ENCODE data around the gene PTPRK. TPM values are rescaled to one million over a fixed set of nuclear protein-coding genes. Genes with fewer than 3 reads are reported as not detected.

PTPRK gene
- total RNA-seq, 4 donors from 2014 or later = 7.3 to 22.9 (median 13.0) TPM

DNA sequence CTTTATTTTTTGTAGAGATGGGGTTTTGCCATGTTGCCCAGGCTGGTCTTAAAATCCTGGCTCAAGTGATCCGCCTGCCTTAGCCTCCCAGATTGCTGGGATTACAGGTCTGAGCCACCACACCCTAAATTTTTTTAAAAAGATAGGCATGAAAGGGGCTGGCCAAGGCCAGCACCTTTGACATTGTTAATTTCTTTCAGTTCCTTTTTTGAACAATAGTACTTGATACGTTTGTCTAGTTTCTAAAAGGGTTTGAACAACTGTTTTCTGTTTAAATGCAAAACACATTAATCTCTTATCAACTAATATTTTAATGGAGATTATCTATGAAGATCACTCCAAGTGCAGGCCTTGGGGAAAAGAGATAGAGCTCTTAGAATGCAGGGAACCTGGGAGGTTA is 37.6 kb upstream of the PTPRK start:
- Histone ChIP-seq H3K27me3 (no peaks in the 10 kb centered on the region), H3K27ac (no peak overlapping the region), H3K4me3 (no peak overlapping the region), H3K36me3 (no peaks in the 10 kb centered on the region), H3K4me1 (no peaks in the 10 kb centered on the region), H3K9me3 (no peaks in the 10 kb centered on the region)
- intact Hi-C loops (cut with DNase I; ENCODE audit: low total_unique reads) = no loop called here
- no peak for DNase-seq
- in situ Hi-C loops (cut with MboI; ENCODE audit: low sequenced_read_pairs in 4 of 4) = no loop called here
- ATAC-seq = no peak
- TF ChIP-seq POLR2A (IDR thresholded peaks at IDR 0.05) = no peak
- no peak for TF ChIP-seq CTCF (IDR thresholded peaks at IDR 0.05 in 4 of 5, conservative IDR thresholded peaks at IDR 0.05 in 1 of 5)

GRCh38 chr6:128557081-128557480 is 36.7 kb upstream of the PTPRK start:
- Histone ChIP-seq H3K27me3 (no peaks in the 10 kb centered on the region), H3K4me1 (no peaks in the 10 kb centered on the region), H3K9me3 (no peaks in the 10 kb centered on the region), H3K36me3 (no peaks in the 10 kb centered on the region), H3K27ac (no peak overlapping the region), H3K4me3 (no peak overlapping the region)
- in situ Hi-C loops (cut with MboI; ENCODE audit: low sequenced_read_pairs in 4 of 4) = no loop called here
- ATAC-seq (no peak), DNase-seq (no peak)
- TF ChIP-seq POLR2A (IDR thresholded peaks at IDR 0.05) = no peak
- no peak for TF ChIP-seq CTCF (IDR thresholded peaks at IDR 0.05 in 4 of 5, conservative IDR thresholded peaks at IDR 0.05 in 1 of 5)
- intact Hi-C loops (cut with DNase I; ENCODE audit: low total_unique reads) = no loop called here

- intact Hi-C loops (cut with DNase I; ENCODE audit: low total_unique reads) (no loop called here), in situ Hi-C loops (cut with MboI; ENCODE audit: low sequenced_read_pairs in 4 of 4) (no loop called here)
- Histone ChIP-seq H3K36me3 (no peaks in the 10 kb centered on the region), H3K4me1 (no peaks in the 10 kb centered on the region), H3K9me3 (no peaks in the 10 kb centered on the region), H3K27me3 (no peaks in the 10 kb centered on the region), H3K4me3 (no peak overlapping the region), H3K27ac (no peak overlapping the region)
- DNase-seq (no peak), ATAC-seq (no peak)
- TF ChIP-seq POLR2A (IDR thresholded peaks at IDR 0.05) (no peak), CTCF (IDR thresholded peaks at IDR 0.05 in 4 of 5, conservative IDR thresholded peaks at IDR 0.05 in 1 of 5) (peak in 2 of 5 experiments; percentile 31 to 36)
Measured at GRCh38 chr6:128554302-128554701, 33.9 kb upstream of the PTPRK start.

DNA sequence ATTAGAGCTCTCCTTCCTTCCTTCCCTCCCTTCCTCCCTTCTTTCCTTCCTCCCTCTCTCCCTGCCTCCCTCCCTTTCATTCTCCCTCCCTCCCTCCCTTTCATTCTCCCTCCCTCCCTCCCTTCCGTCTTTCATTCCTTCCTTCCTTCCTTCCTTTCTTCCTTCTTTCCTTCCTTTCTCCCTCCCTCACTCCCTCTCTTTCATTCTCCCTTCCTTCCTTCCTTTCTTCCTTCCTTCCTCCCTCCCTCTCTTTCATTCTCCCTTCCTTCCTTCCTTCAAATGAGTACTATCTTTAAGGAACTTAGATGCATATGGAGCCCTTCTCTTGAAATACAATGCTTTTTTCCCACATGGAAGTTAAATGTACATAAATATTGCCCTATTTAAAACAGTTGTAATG is 20.9 kb upstream of the PTPRK start:
- TF ChIP-seq CTCF (IDR thresholded peaks at IDR 0.05 in 4 of 5, conservative IDR thresholded peaks at IDR 0.05 in 1 of 5) (no peak), POLR2A (IDR thresholded peaks at IDR 0.05) (no peak)
- in situ Hi-C loops (cut with MboI; ENCODE audit: low sequenced_read_pairs in 4 of 4) (no loop called here), intact Hi-C loops (cut with DNase I; ENCODE audit: low total_unique reads) (no loop called here)
- Histone ChIP-seq H3K36me3 (no peaks in the 10 kb centered on the region), H3K9me3 (peaks cover 0 to 3% (median 0%) of the 10 kb centered on the region in 3 donors), H3K4me1 (no peaks in the 10 kb centered on the region), H3K27me3 (no peaks in the 10 kb centered on the region), H3K27ac (no peak overlapping the region), H3K4me3 (no peak overlapping the region)
- ATAC-seq (no peak), DNase-seq (no peak)

DNA sequence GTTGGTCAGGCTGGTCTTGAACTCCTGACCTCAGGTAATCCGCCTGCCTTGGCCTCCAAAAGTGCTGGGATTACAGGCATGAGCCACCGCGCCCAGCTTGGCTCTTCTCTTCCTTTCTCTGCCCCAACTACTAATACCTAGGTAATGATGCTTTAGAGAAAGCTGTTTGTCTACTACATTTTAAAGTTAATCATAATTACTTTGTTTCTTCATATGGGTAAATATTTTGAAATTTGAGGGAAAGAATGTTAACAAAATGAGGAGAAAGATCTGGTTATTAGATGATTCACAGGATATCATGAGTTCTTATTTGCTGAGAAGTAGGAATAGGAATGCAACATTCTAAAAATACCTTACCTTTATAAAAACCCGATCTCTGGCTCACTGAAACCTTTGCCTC is 18.4 kb upstream of the PTPRK start:
- Histone ChIP-seq H3K9me3 (no peaks in the 10 kb centered on the region), H3K36me3 (no peaks in the 10 kb centered on the region), H3K27me3 (no peaks in the 10 kb centered on the region), H3K27ac (no peak overlapping the region), H3K4me3 (no peak overlapping the region), H3K4me1 (no peaks in the 10 kb centered on the region)
- intact Hi-C loops (cut with DNase I; ENCODE audit: low total_unique reads) = no loop called here
- DNase-seq = no peak
- no peak for ATAC-seq
- TF ChIP-seq POLR2A (IDR thresholded peaks at IDR 0.05) (no peak), CTCF (IDR thresholded peaks at IDR 0.05 in 4 of 5, conservative IDR thresholded peaks at IDR 0.05 in 1 of 5) (no peak)
- in situ Hi-C loops (cut with MboI; ENCODE audit: low sequenced_read_pairs in 4 of 4) = no loop called here
